ENCODE measurements around the gene UCK2. TPM values are rescaled to one million over a fixed set of nuclear protein-coding genes. Genes with fewer than 3 reads are reported as not detected.
A peak's percentile ranks its signal among the peaks of the same experiment; 100 is the strongest.

The UCK2 gene
- total RNA-seq, 2 donors from 2014 or later, result 65.8 to 73.6 TPM

DNA sequence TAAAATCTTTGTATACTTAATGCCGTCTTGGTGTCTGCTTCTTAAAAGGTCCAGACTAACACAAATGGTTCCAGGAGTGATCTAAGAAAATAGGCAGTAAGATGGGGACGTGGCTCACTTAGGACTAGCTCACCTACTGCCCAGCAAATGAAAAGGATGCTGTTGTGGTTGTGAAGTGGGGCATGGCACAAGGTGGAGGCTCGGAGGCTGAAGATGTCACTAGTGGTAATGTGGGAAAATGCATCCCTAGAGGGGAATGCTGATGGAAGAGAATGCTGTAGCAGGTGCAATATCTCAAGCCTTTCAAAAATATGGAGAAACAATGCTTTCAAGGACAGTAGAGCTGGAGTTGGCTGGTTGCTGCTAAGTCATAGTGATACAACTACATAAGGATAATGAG, 11.3 kb upstream of the UCK2 start:
- peaks cover 7% of the 10 kb centered on the region for H3K4me1 ChIP-seq (ENCODE audit: control insufficient read depth, insufficient read depth, low read length)
- Mint-ChIP-seq H3K36me3 (ENCODE audit: low read depth) (no peaks in the 10 kb centered on the region), H3K9me3 (peaks cover 2% of the 10 kb centered on the region), H3K27ac (peak overlapping the region; percentile 62), H3K27me3 (ENCODE audit: insufficient read depth) (no peaks in the 10 kb centered on the region), H3K4me1 (peaks cover 27% of the 10 kb centered on the region), H3K4me3 (no peak overlapping the region)
- no peaks in the 10 kb centered on the region for H3K27me3 ChIP-seq (ENCODE audit: control insufficient read depth, insufficient read depth, low read length, poor library complexity, severe bottlenecking)
- H3K36me3 ChIP-seq (ENCODE audit: control insufficient read depth, insufficient read depth, low read length), result no peaks in the 10 kb centered on the region
- no peak overlapping the region for H3K4me3 ChIP-seq (ENCODE audit: low read length)
- no peak overlapping the region for H3K9ac ChIP-seq (ENCODE audit: extremely low read depth, low read length, poor library complexity, severe bottlenecking)
- no peak for DNase-seq
- no peak overlapping the region for H3K27ac ChIP-seq (ENCODE audit: low read depth, low read length)
- TF ChIP-seq CTCF (conservative IDR thresholded peaks at IDR 0.05), result peak; percentile 50
- 81 to 100% methylated on average over 1 to 3 of the region's 3 CpGs for WGBS, 2 experiments (ENCODE audit: insufficient coverage in 1 of 2, insufficient read length in 1 of 2)
- H3K9me3 ChIP-seq (ENCODE audit: control insufficient read depth, low read length), result no peaks in the 10 kb centered on the region

GRCh38 chr1:165816826-165817497, 10.5 kb upstream of the UCK2 start:
- Histone ChIP-seq H3K4me1 (ENCODE audit: control insufficient read depth, insufficient read depth, low read length) (peaks cover 11% of the 10 kb centered on the region), H3K9me3 (ENCODE audit: control insufficient read depth, low read length) (no peaks in the 10 kb centered on the region), H3K27me3 (ENCODE audit: control insufficient read depth, insufficient read depth, low read length, poor library complexity, severe bottlenecking) (no peaks in the 10 kb centered on the region), H3K36me3 (ENCODE audit: control insufficient read depth, insufficient read depth, low read length) (no peaks in the 10 kb centered on the region), H3K27ac (ENCODE audit: low read depth, low read length) (no peak overlapping the region), H3K4me3 (ENCODE audit: low read length) (no peak overlapping the region), H3K9ac (ENCODE audit: extremely low read depth, low read length, poor library complexity, severe bottlenecking) (no peak overlapping the region)
- Mint-ChIP-seq H3K4me1 (peaks cover 35% of the 10 kb centered on the region), H3K4me3 (no peak overlapping the region), H3K9me3 (peaks cover 2% of the 10 kb centered on the region), H3K27me3 (ENCODE audit: insufficient read depth) (no peaks in the 10 kb centered on the region), H3K27ac (peak overlapping the region; percentile 62), H3K36me3 (ENCODE audit: low read depth) (no peaks in the 10 kb centered on the region)
- DNase-seq, result no peak
- 70 to 84% methylated on average over 7 to 9 of the region's 13 CpGs for WGBS, 2 experiments (ENCODE audit: insufficient coverage in 1 of 2, insufficient read length in 1 of 2)
- no peak for TF ChIP-seq CTCF (conservative IDR thresholded peaks at IDR 0.05)

GRCh38 chr1:165823552-165824268, 3.7 kb upstream of the UCK2 start:
- Histone ChIP-seq H3K9ac (ENCODE audit: extremely low read depth, low read length, poor library complexity, severe bottlenecking) (no peak overlapping the region), H3K4me3 (ENCODE audit: low read length) (no peak overlapping the region), H3K9me3 (ENCODE audit: control insufficient read depth, low read length) (no peaks in the 10 kb centered on the region), H3K27ac (ENCODE audit: low read depth, low read length) (no peak overlapping the region), H3K27me3 (ENCODE audit: control insufficient read depth, insufficient read depth, low read length, poor library complexity, severe bottlenecking) (no peaks in the 10 kb centered on the region), H3K36me3 (ENCODE audit: control insufficient read depth, insufficient read depth, low read length) (no peaks in the 10 kb centered on the region), H3K4me1 (ENCODE audit: control insufficient read depth, insufficient read depth, low read length) (peaks cover 17% of the 10 kb centered on the region)
- no peak for TF ChIP-seq CTCF (conservative IDR thresholded peaks at IDR 0.05)
- H3K27ac Mint-ChIP-seq, result no peak overlapping the region
- no peaks in the 10 kb centered on the region for H3K27me3 Mint-ChIP-seq (ENCODE audit: insufficient read depth)
- DNase-seq, result no peak
- WGBS, 2 experiments (ENCODE audit: insufficient coverage in 1 of 2, insufficient read length in 1 of 2), result 67 to 80% methylated on average over 3 to 4 of the region's 4 CpGs
- H3K9me3 Mint-ChIP-seq, result no peaks in the 10 kb centered on the region
- no peaks in the 10 kb centered on the region for H3K36me3 Mint-ChIP-seq (ENCODE audit: low read depth)
- H3K4me1 Mint-ChIP-seq, result peaks cover 36% of the 10 kb centered on the region
- no peak overlapping the region for H3K4me3 Mint-ChIP-seq

Measured in endodermal cell (in vitro differentiated cells).